22Rv1 (cell line): Measurements from ENCODE around the gene TBCK.
A peak's percentile ranks its signal among the peaks of the same experiment; 100 is the strongest.

Source experiments
- H3K27ac ChIP-seq: fragments of 450-650 bp; 2 replicates; pipeline ENCODE4 v1.5.1; 2017
- CTCF ChIP-seq: fragments of 450-650 bp; IDR thresholded peaks from 2 replicates; pipeline ENCODE4 v1.5.1; 2017; ENCODE audit warnings: mild to moderate bottlenecking
- ZFX ChIP-seq: fragments of 450-650 bp; IDR thresholded peaks from 2 replicates; pipeline ENCODE4 v1.6.1; 2017; ENCODE audit warnings: antibody characterized with exemption, borderline replicate concordance

TBCK gene

GRCh38 chr4:106253364-106254129, 62.5 kb downstream of the TBCK start:
- no peak overlapping the region for H3K27ac ChIP-seq
- TF ChIP-seq CTCF (no peak), ZFX (no peak)

GRCh38 chr4:106247600-106247999, 68.4 kb downstream of the TBCK start:
- TF ChIP-seq ZFX (no peak), CTCF (no peak)
- no peak overlapping the region for H3K27ac ChIP-seq

DNA sequence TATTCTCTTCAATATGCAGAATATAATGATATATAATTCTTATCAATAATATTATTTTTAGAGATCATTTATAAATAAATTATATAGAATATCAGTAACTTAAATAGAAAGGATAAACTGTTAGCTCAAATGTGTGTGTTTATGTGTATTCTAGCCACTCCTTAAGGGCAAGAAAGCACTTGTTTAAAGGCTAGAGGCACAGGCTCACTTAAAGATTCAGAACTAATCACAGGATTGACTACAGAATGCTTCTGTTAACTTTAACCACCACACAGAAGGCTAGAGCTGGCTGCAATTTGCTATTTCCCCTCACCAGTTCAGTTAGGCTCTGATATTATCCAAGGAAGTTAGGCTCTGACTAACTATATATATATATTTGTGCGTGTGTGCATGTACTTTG, 69.6 kb downstream of the TBCK start:
- no peak for TF ChIP-seq CTCF
- H3K27ac ChIP-seq: no peak overlapping the region

DNA sequence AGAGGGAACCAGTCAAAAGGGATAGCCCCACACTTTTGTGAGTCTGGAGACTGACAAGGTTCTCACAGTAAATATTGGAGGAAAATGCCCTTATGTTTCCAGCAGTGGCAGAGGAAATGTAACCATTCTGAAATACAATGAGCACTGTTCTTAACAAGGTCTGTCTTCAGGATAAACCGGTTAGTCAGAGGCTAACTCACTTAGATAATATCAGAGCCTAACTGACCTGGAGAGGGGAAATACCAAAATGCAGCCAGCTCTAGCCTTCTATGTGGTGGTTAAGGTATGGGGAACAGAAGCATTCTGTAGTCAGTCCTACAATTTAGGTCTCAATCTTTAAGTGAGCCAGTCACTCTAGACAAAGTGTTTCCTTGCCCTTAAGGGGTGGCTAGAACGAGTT, 70.8 kb downstream of the TBCK start:
- no peak for TF ChIP-seq ZFX
- no peak for TF ChIP-seq CTCF

GRCh38 chr4:106240699-106241098, 75.3 kb downstream of the TBCK start:
- H3K27ac ChIP-seq: no peak overlapping the region
- TF ChIP-seq CTCF (no peak), ZFX (no peak)

More for the DNA sequence above, 70.8 kb downstream of the TBCK start:
- peak overlapping the region; percentile 30 for H3K27ac ChIP-seq

GRCh38 chr4:106238820-106239420, 77.1 kb downstream of the TBCK start:
- TF ChIP-seq ZFX (no peak), CTCF (peak; percentile 79)
- H3K27ac ChIP-seq: no peak overlapping the region

- TF ChIP-seq ZFX (no peak), CTCF (no peak)
- H3K27ac ChIP-seq: no peak overlapping the region
Observed at GRCh38 chr4:106231931-106232330, 84.1 kb downstream of the TBCK start.
